Endothelial cell of umbilical vein (primary cell): ENCODE measurements around the gene DNAH3.
"Not testable (repeated sequence)": the region's sequence is repeated elsewhere in the genome, so short reads cannot be mapped to it uniquely, and the experiment has no call there.

Source experiments
- CTCF ChIP-seq, 2 donors: IDR thresholded peaks; 1 replicate in 1 of 2; 2 replicates in 1 of 2; pipeline ENCODE4 v1.5.1; 2011; ENCODE audit warnings: low read length in 2 of 2, mild to moderate bottlenecking in 2 of 2, moderate library complexity in 2 of 2, control low read depth in 1 of 2, inconsistent platforms in 1 of 2, low read depth in 1 of 2; ENCODE audit not compliant: insufficient read depth in 1 of 2; ENCODE audit errors: extremely low read depth in 1 of 2
- EZH2 ChIP-seq: IDR thresholded peaks from 2 replicates; pipeline ENCODE4 v1.6.1; 2012; ENCODE audit warnings: borderline replicate concordance, low read depth, mild to moderate bottlenecking, moderate library complexity, low read length, inconsistent platforms; ENCODE audit not compliant: severe bottlenecking
- MAX ChIP-seq: IDR thresholded peaks from 2 replicates; pipeline ENCODE4 v1.6.1; 2011; ENCODE audit not compliant: insufficient read depth, insufficient read length
- POLR2A ChIP-seq: IDR thresholded peaks from 2 replicates; pipeline ENCODE4 v1.6.1; 2012; ENCODE audit warnings: low read depth, mild to moderate bottlenecking, control low read depth, low read length
- POLR2AphosphoS5 ChIP-seq: IDR thresholded peaks from 2 replicates; pipeline ENCODE4 v1.6.1; 2012; ENCODE audit warnings: low read depth, mild to moderate bottlenecking, control low read depth, low read length, moderate library complexity; ENCODE audit not compliant: insufficient read depth

GRCh38 chr16:20973201-20973600, 177.4 kb downstream of the DNAH3 start:
- TF ChIP-seq POLR2A; CTCF (IDR thresholded peaks at IDR 0.05; ENCODE audit: extremely low read depth in 1 of 2, insufficient read depth in 1 of 2, low read depth in 1 of 2, low read length in 2 of 2); EZH2; MAX; POLR2AphosphoS5: not testable (repeated sequence)
